HepG2 (cell line): ENCODE measurements around the gene CASS4. TPM values are rescaled to one million over a fixed set of nuclear protein-coding genes. Genes with fewer than 3 reads are reported as not detected.

Experiments used
- ATAC-seq: fragments of 200-7000 bp; cut with Tn5 transposase; 3 replicates; pipeline ENCODE4 v1.9.1; 2020; ENCODE audit warnings: mild to moderate bottlenecking, moderate library complexity
- BruUV-seq: library from RNA; stranded (reverse); fragments of 400-500 nt; replicated peaks from 2 replicates; lab custom pipeline; 2021; lab: Mats Ljungman, UMichigan
- CTCF ChIA-PET: fragments of 300-600 bp; formaldehyde crosslinking; extraction: SDS; loops from one replicate; lab custom pipeline; 2021; ENCODE audit warnings: low total read pairs, inconsistent platforms, low intra/inter-chr PET ratio; lab: Yijun Ruan, JAX
- POLR2A ChIA-PET: fragments of 350-600 bp; sonication (Branson Sonifier 250); formaldehyde crosslinking; loops from one replicate; lab custom pipeline; 2020; ENCODE audit warnings: antibody characterized with exemption, inconsistent platforms; lab: Yijun Ruan, JAX
- DNase-seq: peaks from one replicate; pipeline ENCODE4 v3.0.0-alpha.2; 2015; ENCODE audit warnings: low spot score
- FAIRE-seq: peaks from 3 replicates; lab custom pipeline; 2011; peaks lifted over from hg19 to GRCh38; lab: Jason Lieb, UNC
- H2AFZ ChIP-seq: one replicate; pipeline ENCODE4 v1.6.1; 2011; ENCODE audit warnings: low read length, inconsistent platforms
- H3K27ac ChIP-seq: fragments of 300-600 bp; 3 replicates; pipeline ENCODE4 v1.8.0; 2011; ENCODE audit warnings: mixed run types, mild to moderate bottlenecking, mixed read lengths, low read length, inconsistent platforms; ENCODE audit not compliant: insufficient read depth; ENCODE audit errors: extremely low read length
- H3K27me3 ChIP-seq, 2 experiments: fragments of 200-600 bp in 1 of 2; 2 replicates in 1 of 2; 3 replicates in 1 of 2; pipeline versions ENCODE4 v1.6.0 to v1.8.0; 2011; ENCODE audit warnings: low read length in 2 of 2, mild to moderate bottlenecking in 2 of 2, moderate library complexity in 2 of 2, inconsistent platforms in 1 of 2; ENCODE audit not compliant: insufficient read depth in 2 of 2, control insufficient read depth in 1 of 2
- H3K36me3 ChIP-seq, 2 experiments: fragments of 200-600 bp in 1 of 2; replicated peaks in 1 of 2; 2 replicates in 1 of 2; 3 replicates in 1 of 2; pipeline versions ENCODE4 v1.5.1 to v1.8.0; 2011; ENCODE audit warnings: low read length in 2 of 2, inconsistent platforms in 1 of 2; ENCODE audit not compliant: insufficient read depth in 2 of 2, control insufficient read depth in 1 of 2
- H3K4me1 ChIP-seq: 2 replicates; pipeline ENCODE4 v1.5.1; 2012; ENCODE audit warnings: low read length, inconsistent platforms; ENCODE audit not compliant: insufficient read depth
- H3K4me2 ChIP-seq: 2 replicates; pipeline ENCODE4 v1.6.0; 2011; ENCODE audit warnings: low read depth, low read length, inconsistent platforms
- H3K4me3 ChIP-seq, 3 experiments: fragments of 200-600 bp in 1 of 3; sonication (generic), shearing (Covaris generic) in 1 of 3; replicated peaks in 1 of 3; 2 replicates each; pipeline ENCODE4 v1.5.1; 2011 to 2016; ENCODE audit warnings: low read length in 3 of 3, inconsistent platforms in 2 of 3, low read depth in 2 of 3, mild to moderate bottlenecking in 2 of 3, control low read depth in 1 of 3, mixed read lengths in 1 of 3; ENCODE audit not compliant: insufficient read depth in 1 of 3
- H3K79me2 ChIP-seq: one replicate; pipeline ENCODE4 v1.6.1; 2011; ENCODE audit warnings: low read length, inconsistent platforms; ENCODE audit not compliant: insufficient read depth
- H3K9ac ChIP-seq: 2 replicates; pipeline ENCODE4 v1.6.0; 2011; ENCODE audit warnings: mild to moderate bottlenecking, low read depth, low read length, inconsistent platforms; ENCODE audit not compliant: insufficient read depth
- H3K9me3 ChIP-seq: 2 replicates; pipeline ENCODE4 v1.5.1; 2012; ENCODE audit warnings: mild to moderate bottlenecking, low read length
- H4K20me1 ChIP-seq: 2 replicates; pipeline ENCODE4 v1.6.0; 2011; ENCODE audit warnings: inconsistent platforms, mild to moderate bottlenecking, low read length, moderate library complexity; ENCODE audit not compliant: insufficient read depth
- AGO1 ChIP-seq: fragments of 200-400 bp; formaldehyde crosslinking; IDR thresholded peaks from 2 replicates; pipeline ENCODE4 v1.6.1; 2017; ENCODE audit warnings: mild to moderate bottlenecking, low read depth, low read length, moderate library complexity; ENCODE audit not compliant: poor library complexity, severe bottlenecking
- KAT8 ChIP-seq: IDR thresholded peaks from 2 replicates; pipeline ENCODE4 v1.6.1; 2016; ENCODE audit warnings: missing genetic modification reagents, missing compliant biosample characterization
- KLF6 ChIP-seq: IDR thresholded peaks from 2 replicates; pipeline ENCODE4 v1.8.0; 2016; ENCODE audit warnings: missing biosample characterization, missing genetic modification reagents
- RNF2 ChIP-seq: fragments of 450-650 bp; conservative IDR thresholded peaks from 2 replicates; pipeline ENCODE4 v1.6.1; 2016; ENCODE audit warnings: low read depth
- SAP130 ChIP-seq: IDR thresholded peaks from 2 replicates; pipeline ENCODE4 v1.6.1; 2016; ENCODE audit warnings: low read depth
- TAF1 ChIP-seq: sonication (generic); formaldehyde crosslinking; IDR thresholded peaks from 2 replicates; pipeline ENCODE4 v1.4.0; 2020; ENCODE audit warnings: missing genetic modification reagents
- TAF15 ChIP-seq: fragments of 200-400 bp; formaldehyde crosslinking; IDR thresholded peaks from one replicate; pipeline ENCODE4 v1.6.1; 2018; ENCODE audit warnings: mild to moderate bottlenecking, low read depth, low read length; ENCODE audit not compliant: poor library complexity, severe bottlenecking
- TEAD2 ChIP-seq: sonication (generic); formaldehyde crosslinking; IDR thresholded peaks from 2 replicates; pipeline ENCODE4 v1.9.0; 2021; ENCODE audit warnings: missing genetic modification reagents
- ZNF20 ChIP-seq: sonication (generic); formaldehyde crosslinking; IDR thresholded peaks from 2 replicates; pipeline ENCODE4 v1.4.0; 2020; ENCODE audit warnings: mild to moderate bottlenecking, moderate library complexity, missing genetic modification reagents
- ZNF512 ChIP-seq: sonication (generic); formaldehyde crosslinking; IDR thresholded peaks from 2 replicates; pipeline ENCODE4 v1.4.0; 2020; ENCODE audit warnings: mild to moderate bottlenecking, missing genetic modification reagents
- ZNF549 ChIP-seq: sonication (generic); formaldehyde crosslinking; IDR thresholded peaks from 2 replicates; pipeline ENCODE4 v1.5.0; 2020; ENCODE audit warnings: missing genetic modification reagents
- ZNF556 ChIP-seq: sonication (generic); formaldehyde crosslinking; IDR thresholded peaks from 2 replicates; pipeline ENCODE4 v1.4.0; 2020; ENCODE audit warnings: mild to moderate bottlenecking, missing genetic modification reagents, borderline replicate concordance
- ZNF616 ChIP-seq: sonication (generic); formaldehyde crosslinking; IDR thresholded peaks from 2 replicates; pipeline ENCODE4 v1.5.0; 2020; ENCODE audit warnings: low read depth, mild to moderate bottlenecking, missing genetic modification reagents
- ZNF83 ChIP-seq: sonication (generic); formaldehyde crosslinking; IDR thresholded peaks from 2 replicates; pipeline ENCODE4 v1.4.0; 2020; ENCODE audit warnings: missing genetic modification reagents, mild to moderate bottlenecking, borderline replicate concordance
- WGBS: methylation state at CpG from one replicate; pipeline ENCODE4 v1.1.6; 2017; ENCODE audit warnings: low lambda C conversion rate; 5-methylcytosine and 5-hydroxymethylcytosine counted together
- in situ Hi-C: cut with HindIII; loops from 2 replicates; pipeline ENCODE4 v1.10.0; 2017; ENCODE audit warnings: low pct_unique_long_range_greater_than_20kb; ENCODE audit not compliant: extremely low pct_ligation_motif_present
- intact Hi-C: fragments of 100-400 bp; cut with micrococcal nuclease; formaldehyde crosslinking; loops from one replicate; pipeline ENCODE4 v1.10.0; 2022; ENCODE audit not compliant: unreplicated experiment
- polyA plus RNA-seq, 8 experiments: library from polyadenylated mRNA; depleted of rRNA in 3 of 8; stranded (reverse) in 7 of 8; unstranded in 1 of 8; fragments of >200 nt; fragmentation: Illumina TruSeq in 4 of 8; extraction: Trizol in 4 of 8; gene quantifications; 2 replicates each; pipeline versions ENCODE4 v1.2.1 to v1.2.3, GENCODE V29; 2011 to 2016; ENCODE audit warnings: low read depth in 4 of 8, missing spikeins in 1 of 8, mixed read lengths in 1 of 8; ENCODE audit not compliant: insufficient read depth in 1 of 8
- total RNA-seq, 5 experiments: library from RNA; depleted of rRNA; stranded (reverse); fragments of >200 nt; fragmentation: Illumina TruSeq; extraction: Trizol; gene quantifications; 2 replicates each; pipeline ENCODE4 v1.2.3, GENCODE V29; 2016; ENCODE audit warnings: low read depth in 1 of 5
- TF ChIP-seq, protein P1 (sequence below): sonication (generic); formaldehyde crosslinking; IDR thresholded peaks from 2 replicates; pipeline ENCODE4 v1.8.0; 2022; ENCODE audit warnings: mild to moderate bottlenecking, missing genetic modification reagents, borderline replicate concordance
- TF ChIP-seq, protein P2 (sequence below): sonication (generic); formaldehyde crosslinking; IDR thresholded peaks from 2 replicates; pipeline ENCODE4 v1.4.0; 2020; ENCODE audit warnings: missing genetic modification reagents, low read depth, mild to moderate bottlenecking, borderline replicate concordance
- TF ChIP-seq, protein P3 (sequence below): sonication (generic); formaldehyde crosslinking; IDR thresholded peaks from 2 replicates; pipeline ENCODE4 v1.5.1; 2020; ENCODE audit warnings: mild to moderate bottlenecking, missing genetic modification reagents

Gene CASS4
- total and polyA plus RNA-seq, 2 of the 13 experiments (the other 11 are each of a cell fraction or from before 2014, with no cell fraction given): 0.17 to 0.49 TPM

DNA sequence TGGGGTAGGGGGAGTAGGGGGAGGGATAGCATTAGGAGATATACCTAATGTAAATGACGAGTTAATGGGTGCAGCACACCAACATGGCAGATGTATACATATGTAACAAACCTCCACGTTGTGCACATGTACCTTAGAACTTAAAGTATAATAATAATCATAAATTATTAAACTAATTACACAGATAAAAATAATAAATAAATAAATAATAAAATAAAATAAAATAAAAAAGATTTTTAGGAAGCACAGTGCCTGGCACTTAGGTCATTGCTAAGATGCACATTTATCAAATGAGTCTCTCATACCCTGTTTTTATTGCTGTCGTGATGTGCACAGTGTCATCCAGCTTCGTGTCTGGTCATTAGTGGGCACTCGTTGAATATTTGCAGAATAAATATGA is 37.4 kb downstream of the CASS4 start:
- Histone ChIP-seq H3K4me1 (no peaks in the 10 kb centered on the region), H3K9me3 (no peaks in the 10 kb centered on the region), H4K20me1 (no peaks in the 10 kb centered on the region), H2AFZ (no peak overlapping the region), H3K4me3 (no peak overlapping the region), H3K27ac (no peak overlapping the region), H3K4me2 (no peak overlapping the region), H3K9ac (no peak overlapping the region), H3K79me2 (no peaks in the 10 kb centered on the region), H3K27me3 (no peaks in the 10 kb centered on the region), H3K36me3 (no peaks in the 10 kb centered on the region)
- 79% methylated on average over 5 of the region's 5 CpGs for WGBS
- in situ Hi-C loops (no loop called here), intact Hi-C loops (no loop called here)
- FAIRE-seq: no peak
- no peak for ATAC-seq
- ChIA-PET CTCF (no interaction called here), POLR2A (no interaction called here)
- DNase-seq: no peak
- BruUV-seq: no TSS peak
- TF ChIP-seq SAP130 (CRISPR knock-in tag) (no peak), AGO1 (no peak), ZNF512 (CRISPR knock-in tag) (no peak), KAT8 (no peak), ZNF616 (CRISPR knock-in tag) (no peak), TEAD2 (no peak), ZNF20 (CRISPR knock-in tag) (no peak), ZNF83 (CRISPR knock-in tag) (no peak), TAF15 (no peak), ZNF549 (CRISPR knock-in tag) (no peak), KLF6 (no peak), TAF1 (CRISPR knock-in tag) (no peak), RNF2 (no peak), ZNF556 (CRISPR knock-in tag) (no peak)
- TF ChIP-seq, protein P1, sequence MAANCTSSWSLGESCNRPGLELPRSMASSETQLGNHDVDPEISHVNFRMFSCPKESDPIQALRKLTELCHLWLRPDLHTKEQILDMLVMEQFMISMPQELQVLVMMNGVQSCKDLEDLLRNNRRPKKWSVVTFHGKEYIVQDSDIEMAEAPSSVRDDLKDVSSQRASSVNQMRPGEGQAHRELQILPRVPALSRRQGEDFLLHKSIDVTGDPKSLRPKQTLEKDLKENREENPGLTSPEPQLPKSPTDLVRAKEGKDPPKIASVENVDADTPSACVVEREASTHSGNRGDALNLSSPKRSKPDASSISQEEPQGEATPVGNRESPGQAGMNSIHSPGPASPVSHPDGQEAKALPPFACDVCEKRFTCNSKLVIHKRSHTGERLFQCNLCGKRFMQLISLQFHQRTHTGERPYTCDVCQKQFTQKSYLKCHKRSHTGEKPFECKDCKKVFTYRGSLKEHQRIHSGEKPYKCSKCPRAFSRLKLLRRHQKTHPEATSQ (CRISPR knock-in tag): no peak
- TF ChIP-seq, protein P2, sequence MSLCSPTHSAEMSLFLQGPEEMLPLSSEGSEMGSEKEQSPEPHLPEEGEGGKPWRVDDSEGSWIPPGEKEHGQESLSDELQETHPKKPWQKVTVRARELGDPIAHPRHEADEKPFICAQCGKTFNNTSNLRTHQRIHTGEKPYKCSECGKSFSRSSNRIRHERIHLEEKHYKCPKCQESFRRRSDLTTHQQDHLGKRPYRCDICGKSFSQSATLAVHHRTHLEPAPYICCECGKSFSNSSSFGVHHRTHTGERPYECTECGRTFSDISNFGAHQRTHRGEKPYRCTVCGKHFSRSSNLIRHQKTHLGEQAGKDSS (CRISPR knock-in tag): no peak
- TF ChIP-seq, protein P3, sequence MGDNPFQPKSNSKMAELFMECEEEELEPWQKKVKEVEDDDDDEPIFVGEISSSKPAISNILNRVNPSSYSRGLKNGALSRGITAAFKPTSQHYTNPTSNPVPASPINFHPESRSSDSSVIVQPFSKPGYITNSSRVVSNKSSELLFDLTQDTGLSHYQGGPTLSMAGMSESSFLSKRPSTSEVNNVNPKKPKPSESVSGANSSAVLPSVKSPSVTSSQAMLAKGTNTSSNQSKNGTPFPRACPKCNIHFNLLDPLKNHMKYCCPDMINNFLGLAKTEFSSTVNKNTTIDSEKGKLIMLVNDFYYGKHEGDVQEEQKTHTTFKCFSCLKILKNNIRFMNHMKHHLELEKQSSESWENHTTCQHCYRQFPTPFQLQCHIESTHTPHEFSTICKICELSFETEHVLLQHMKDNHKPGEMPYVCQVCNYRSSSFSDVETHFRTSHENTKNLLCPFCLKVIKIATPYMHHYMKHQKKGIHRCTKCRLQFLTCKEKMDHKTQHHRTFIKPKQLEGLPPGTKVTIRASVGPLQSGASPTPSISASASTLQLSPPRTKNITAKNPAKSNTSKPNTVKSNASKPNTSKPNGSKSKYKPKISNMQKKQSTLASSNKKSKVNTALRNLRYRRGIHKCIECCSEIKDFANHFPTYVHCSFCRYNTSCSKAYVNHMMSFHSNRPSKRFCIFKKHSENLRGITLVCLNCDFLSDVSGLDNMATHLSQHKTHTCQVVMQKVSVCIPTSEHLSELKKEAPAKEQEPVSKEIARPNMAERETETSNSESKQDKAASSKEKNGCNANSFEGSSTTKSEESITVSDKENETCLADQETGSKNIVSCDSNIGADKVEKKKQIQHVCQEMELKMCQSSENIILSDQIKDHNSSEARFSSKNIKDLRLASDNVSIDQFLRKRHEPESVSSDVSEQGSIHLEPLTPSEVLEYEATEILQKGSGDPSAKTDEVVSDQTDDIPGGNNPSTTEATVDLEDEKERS (CRISPR knock-in tag): no peak
